GM12878 (cell line): Measurements from ENCODE around the gene C1QTNF12. TPM values are rescaled to one million over a fixed set of nuclear protein-coding genes. Genes with fewer than 3 reads are reported as not detected.

ENCODE experiments used
- ATAC-seq: fragments of 200-7000 bp; cut with Tn5 transposase; 3 replicates; pipeline ENCODE4 v1.9.1; 2020; ENCODE audit warnings: mild to moderate bottlenecking, moderate library complexity
- BruUV-seq: library from RNA; stranded (reverse); fragments of 400-500 nt; replicated peaks from 2 replicates; lab custom pipeline; 2021; lab: Mats Ljungman, UMichigan
- CTCF ChIA-PET: fragments of 300-600 bp; sonication (Branson Sonifier 250); formaldehyde crosslinking; extraction: SDS; loops from one replicate; lab custom pipeline; 2021; ENCODE audit warnings: inconsistent platforms; lab: Yijun Ruan, JAX
- POLR2A ChIA-PET: fragments of 350-600 bp; formaldehyde crosslinking; extraction: SDS; loops from one replicate; lab custom pipeline; 2021; ENCODE audit warnings: inconsistent platforms; lab: Charles Lee
- RAD21 ChIA-PET: fragments of 300-600 bp; sonication (Branson Sonifier 250); formaldehyde crosslinking; loops from one replicate; lab custom pipeline; 2023; ENCODE audit warnings: antibody characterized with exemption; ENCODE audit not compliant: unreplicated experiment; lab: Charles Lee
- SMC1A ChIA-PET: fragments of 300-600 bp; sonication (Branson Sonifier 250); formaldehyde crosslinking; loops from one replicate; lab custom pipeline; 2023; ENCODE audit not compliant: unreplicated experiment, uncharacterized antibody; lab: Charles Lee
- DNase-seq: peaks from one replicate; pipeline ENCODE4 v3.0.0-alpha.2; 2011; ENCODE audit warnings: low read depth, low spot score
- FAIRE-seq: peaks from 3 replicates; lab custom pipeline; 2011; peaks lifted over from hg19 to GRCh38; lab: Jason Lieb, UNC
- H2AFZ ChIP-seq: 2 replicates; pipeline ENCODE4 v1.6.0; 2011; ENCODE audit warnings: low read depth, low read length, control low read depth; ENCODE audit not compliant: control insufficient read depth
- H3K27ac ChIP-seq: 2 replicates; pipeline ENCODE4 v1.5.1; 2011; ENCODE audit warnings: control low read depth; ENCODE audit not compliant: control insufficient read depth, insufficient read depth
- H3K27me3 ChIP-seq, 2 experiments: replicated peaks in 1 of 2; 2 replicates each; pipeline versions ENCODE4 v1.6.0 to v1.6.1; 2011; ENCODE audit warnings: low read length in 1 of 2; ENCODE audit not compliant: control insufficient read depth in 2 of 2, insufficient read depth in 2 of 2
- H3K36me3 ChIP-seq, 2 experiments: 2 replicates each; pipeline ENCODE4 v1.5.1; 2011; ENCODE audit warnings: low read length in 1 of 2; ENCODE audit not compliant: control insufficient read depth in 2 of 2, insufficient read depth in 2 of 2
- H3K4me1 ChIP-seq: 2 replicates; pipeline ENCODE4 v1.6.1; 2011; ENCODE audit warnings: mild to moderate bottlenecking, low read length, moderate library complexity, mixed read lengths; ENCODE audit not compliant: control insufficient read depth, insufficient read depth
- H3K4me2 ChIP-seq: 2 replicates; pipeline ENCODE4 v1.6.0; 2011; ENCODE audit warnings: control low read depth; ENCODE audit not compliant: control insufficient read depth, insufficient read depth
- H3K4me3 ChIP-seq: fragments of 200-600 bp; sonication (generic); 2 replicates; pipeline ENCODE4 v1.5.1; 2016
- H3K79me2 ChIP-seq: 2 replicates; pipeline ENCODE4 v1.6.0; 2011; ENCODE audit warnings: low read length; ENCODE audit not compliant: control insufficient read depth, insufficient read depth
- H3K9ac ChIP-seq: 2 replicates; pipeline ENCODE4 v1.8.0; 2011; ENCODE audit warnings: low read length, control low read depth, mixed read lengths; ENCODE audit not compliant: control insufficient read depth, insufficient read depth
- H3K9me3 ChIP-seq: replicated peaks from 3 replicates; pipeline ENCODE4 v1.5.1; 2011; ENCODE audit warnings: mild to moderate bottlenecking, low read length; ENCODE audit not compliant: control insufficient read depth, insufficient read depth
- H4K20me1 ChIP-seq: 2 replicates; pipeline ENCODE4 v1.6.0; 2011; ENCODE audit not compliant: control insufficient read depth, insufficient read depth
- ETV6 ChIP-seq, 2 experiments: fragments of 450-650 bp in 1 of 2; IDR thresholded peaks in 1 of 2; conservative IDR thresholded peaks in 1 of 2; 2 replicates each; pipeline ENCODE4 v1.6.1; 2014; ENCODE audit warnings: antibody characterized with exemption in 1 of 2, borderline replicate concordance in 1 of 2, low read depth in 1 of 2, mild to moderate bottlenecking in 1 of 2, moderate library complexity in 1 of 2
- FOS ChIP-seq: IDR thresholded peaks from 3 replicates; pipeline ENCODE4 v1.6.1; 2011; ENCODE audit warnings: borderline replicate concordance; ENCODE audit not compliant: insufficient read length; ENCODE audit errors: extremely low read depth
- HDAC6 ChIP-seq: fragments of 200-600 bp; sonication (generic); IDR thresholded peaks from one replicate; pipeline ENCODE4 v1.8.0; 2017; ENCODE audit warnings: antibody characterized with exemption; ENCODE audit not compliant: unreplicated experiment
- MTA3 ChIP-seq: IDR thresholded peaks from 2 replicates; pipeline ENCODE4 v1.6.1; 2012; ENCODE audit warnings: low read length, inconsistent platforms, borderline replicate concordance
- MYC ChIP-seq: IDR thresholded peaks from 2 replicates; pipeline ENCODE4 v1.6.1; 2011; ENCODE audit warnings: mild to moderate bottlenecking, low read length, moderate library complexity, inconsistent platforms; ENCODE audit not compliant: insufficient read depth, insufficient replicate concordance, insufficient read length, severe bottlenecking
- NFYA ChIP-seq: IDR thresholded peaks from 2 replicates; pipeline ENCODE4 v1.6.1; 2011; ENCODE audit warnings: low read depth, mild to moderate bottlenecking, low read length, improper control_type of control experiment, borderline replicate concordance
- PAX5 ChIP-seq: IDR thresholded peaks from 2 replicates; pipeline ENCODE4 v1.6.1; 2011; ENCODE audit warnings: low read depth, low read length, borderline replicate concordance
- POU2F2 ChIP-seq: IDR thresholded peaks from 3 replicates; pipeline ENCODE4 v1.6.1; 2011; ENCODE audit warnings: low read depth, mild to moderate bottlenecking, low read length, borderline replicate concordance
- TARDBP ChIP-seq: IDR thresholded peaks from 2 replicates; pipeline ENCODE4 v1.6.1; 2016; ENCODE audit warnings: borderline replicate concordance
- TCF12 ChIP-seq: IDR thresholded peaks from 2 replicates; pipeline ENCODE4 v1.6.1; 2011; ENCODE audit warnings: low read depth, mild to moderate bottlenecking, low read length
- WGBS: methylation state at CpG from one replicate; pipeline ENCODE4 v1.1.6; 2016; ENCODE audit warnings: low lambda C conversion rate; ENCODE audit not compliant: insufficient replicate concordance, insufficient coverage; ENCODE audit errors: missing lambda C conversion rate; 5-methylcytosine and 5-hydroxymethylcytosine counted together
- in situ Hi-C: fragments of 300-500 bp; cut with MboI; formaldehyde crosslinking; loops from 9 replicates; pipeline ENCODE4 v1.14.3; 2018; ENCODE audit warnings: mixed read lengths
- intact Hi-C: fragments of 100-400 bp; cut with micrococcal nuclease; formaldehyde crosslinking; loops from one replicate; pipeline ENCODE4 v1.14.2; 2022; ENCODE audit not compliant: unreplicated experiment
- polyA plus RNA-seq, 11 experiments: library from polyadenylated mRNA; depleted of rRNA in 4 of 11; unstranded in 6 of 11; stranded (reverse) in 5 of 11; fragments of >200 nt; fragmentation: Nextera tagmentation in 4 of 11; fragmentation: Illumina TruSeq in 1 of 11; extraction: Ambion mirVana in 4 of 11; extraction: Trizol in 1 of 11; gene quantifications; 1 replicate in 1 of 11; 2 replicates in 10 of 11; pipeline versions ENCODE4 v1.2.1 to v1.2.3, GENCODE V29; 2011 to 2016; ENCODE audit warnings: inconsistent platforms in 2 of 11, missing spikeins in 2 of 11, low read depth in 1 of 11
- total RNA-seq, 4 experiments: library from RNA; depleted of rRNA in 3 of 4; stranded (reverse); fragments of >200 nt in 3 of 4; fragmentation: Illumina TruSeq in 1 of 4; extraction: Trizol in 1 of 4; gene quantifications; 2 replicates each; pipeline versions ENCODE4 v1.2.1 to v1.2.3, GENCODE V29; 2013 to 2021
- TF ChIP-seq, protein P1 (sequence below): fragments of 450-650 bp; IDR thresholded peaks from 2 replicates; pipeline ENCODE4 v1.6.1; 2018; ENCODE audit warnings: borderline replicate concordance, mild to moderate bottlenecking; ENCODE audit not compliant: partially characterized antibody
- TF ChIP-seq, protein P2 (sequence below): fragments of 450-650 bp; IDR thresholded peaks from 2 replicates; pipeline ENCODE4 v1.6.1; 2014; ENCODE audit warnings: mild to moderate bottlenecking

The C1QTNF12 gene
- total and polyA plus RNA-seq, 10 of the 15 experiments (the other 5 are each of a cell fraction or from before 2014, with no cell fraction given) = 0.17 to 1.0 (median 0.31) TPM; not detected in 5

DNA sequence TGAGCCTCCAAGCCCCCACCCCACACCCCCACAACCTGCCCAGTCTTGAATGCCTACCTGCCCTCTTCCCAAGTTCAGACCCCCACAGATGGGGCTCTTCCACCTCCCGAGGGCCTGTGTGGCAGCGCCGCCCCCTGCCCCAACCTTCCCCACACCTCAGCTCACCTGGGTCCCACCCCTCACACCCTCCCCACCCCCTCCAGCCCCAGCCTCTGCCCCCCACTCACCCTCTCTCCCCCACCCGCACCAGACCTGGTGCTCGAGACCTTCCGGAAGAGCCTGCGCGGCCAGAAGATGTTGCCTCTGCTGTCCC lies 49.4 kb downstream of the C1QTNF12 start:
- ChIA-PET CTCF (no interaction called here), RAD21 (no interaction called here), SMC1A (no interaction called here), POLR2A (no interaction called here)
- Histone ChIP-seq H3K79me2 (no peaks in the 10 kb centered on the region), H3K9me3 (peaks cover 2% of the 10 kb centered on the region; the same call in 1 of the 3 replicates), H3K4me1 (no peaks in the 10 kb centered on the region), H3K27ac (no peak overlapping the region), H3K4me3 (no peak overlapping the region), H3K4me2 (no peak overlapping the region), H3K27me3 (no peaks in the 10 kb centered on the region), H2AFZ (no peak overlapping the region), H4K20me1 (no peaks in the 10 kb centered on the region), H3K9ac (no peak overlapping the region), H3K36me3 (no peaks in the 10 kb centered on the region)
- intact Hi-C loops (no loop called here), in situ Hi-C loops (no loop called here)
- FAIRE-seq = no peak
- DNase-seq = no peak
- TF ChIP-seq POU2F2 (no peak), MYC (no peak), TARDBP (no peak), PAX5 (no peak), FOS (no peak), ETV6 (conservative IDR thresholded peaks at IDR 0.05 in 1 of 2, IDR thresholded peaks at IDR 0.05 in 1 of 2; ENCODE audit: borderline replicate concordance in 1 of 2, low read depth in 1 of 2) (no peak), TCF12 (no peak), MTA3 (no peak), HDAC6 (no peak), NFYA (no peak)
- TF ChIP-seq, protein P1, sequence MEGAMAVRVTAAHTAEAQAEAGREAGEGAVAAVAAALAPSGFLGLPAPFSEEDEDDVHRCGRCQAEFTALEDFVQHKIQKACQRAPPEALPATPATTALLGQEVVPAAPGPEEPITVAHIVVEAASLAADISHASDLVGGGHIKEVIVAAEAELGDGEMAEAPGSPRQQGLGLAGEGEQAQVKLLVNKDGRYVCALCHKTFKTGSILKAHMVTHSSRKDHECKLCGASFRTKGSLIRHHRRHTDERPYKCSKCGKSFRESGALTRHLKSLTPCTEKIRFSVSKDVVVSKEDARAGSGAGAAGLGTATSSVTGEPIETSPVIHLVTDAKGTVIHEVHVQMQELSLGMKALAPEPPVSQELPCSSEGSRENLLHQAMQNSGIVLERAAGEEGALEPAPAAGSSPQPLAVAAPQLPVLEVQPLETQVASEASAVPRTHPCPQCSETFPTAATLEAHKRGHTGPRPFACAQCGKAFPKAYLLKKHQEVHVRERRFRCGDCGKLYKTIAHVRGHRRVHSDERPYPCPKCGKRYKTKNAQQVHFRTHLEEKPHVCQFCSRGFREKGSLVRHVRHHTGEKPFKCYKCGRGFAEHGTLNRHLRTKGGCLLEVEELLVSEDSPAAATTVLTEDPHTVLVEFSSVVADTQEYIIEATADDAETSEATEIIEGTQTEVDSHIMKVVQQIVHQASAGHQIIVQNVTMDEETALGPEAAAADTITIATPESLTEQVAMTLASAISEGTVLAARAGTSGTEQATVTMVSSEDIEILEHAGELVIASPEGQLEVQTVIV = no peak
- TF ChIP-seq, protein P2, sequence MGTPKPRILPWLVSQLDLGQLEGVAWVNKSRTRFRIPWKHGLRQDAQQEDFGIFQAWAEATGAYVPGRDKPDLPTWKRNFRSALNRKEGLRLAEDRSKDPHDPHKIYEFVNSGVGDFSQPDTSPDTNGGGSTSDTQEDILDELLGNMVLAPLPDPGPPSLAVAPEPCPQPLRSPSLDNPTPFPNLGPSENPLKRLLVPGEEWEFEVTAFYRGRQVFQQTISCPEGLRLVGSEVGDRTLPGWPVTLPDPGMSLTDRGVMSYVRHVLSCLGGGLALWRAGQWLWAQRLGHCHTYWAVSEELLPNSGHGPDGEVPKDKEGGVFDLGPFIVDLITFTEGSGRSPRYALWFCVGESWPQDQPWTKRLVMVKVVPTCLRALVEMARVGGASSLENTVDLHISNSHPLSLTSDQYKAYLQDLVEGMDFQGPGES = no peak
- 78% methylated on average over 3 of the region's 8 CpGs for WGBS
- no TSS peak for BruUV-seq
- ATAC-seq = no peak
